Embryonic facial prominence (tissue), 1 donor: Measurements from ENCODE around the gene PDCD7.
"Not testable (repeated sequence)": the region's sequence is repeated elsewhere in the genome, so short reads cannot be mapped to it uniquely, and the experiment has no call there.

ENCODE experiments used
- DNase-seq: peaks from one replicate; pipeline ENCODE4 v3.0.0-alpha.2; 2016; ENCODE audit errors: extremely low spot score

Gene PDCD7

GRCh38 chr15:65133548-65134200 lies at the start of gene PDCD7:
TSS of gene PDCD7 (minus strand) at chr15:65133808. CDS start at chr15:65133781, 27 bp downstream.
- peak; percentile 94 for DNase-seq

GRCh38 chr15:65182538-65182937 lies 48.9 kb upstream of the PDCD7 start:
- DNase-seq: no peak

- DNase-seq: not testable (repeated sequence)
Measured at GRCh38 chr15:65181582-65182353, 48.2 kb upstream of the PDCD7 start.

GRCh38 chr15:65180167-65180566 lies 46.6 kb upstream of the PDCD7 start:
- DNase-seq: no peak

- DNase-seq: no peak
Measured at GRCh38 chr15:65177901-65178300, 44.3 kb upstream of the PDCD7 start.

- DNase-seq: peak; percentile 6
Measured at GRCh38 chr15:65176056-65176455, 42.4 kb upstream of the PDCD7 start.

- DNase-seq: no peak
Measured at GRCh38 chr15:65175511-65175910, 41.9 kb upstream of the PDCD7 start.

GRCh38 chr15:65174509-65174908 lies 40.9 kb upstream of the PDCD7 start:
- no peak for DNase-seq

- no peak for DNase-seq
Measured at GRCh38 chr15:65172531-65172930, 38.9 kb upstream of the PDCD7 start.

GRCh38 chr15:65171428-65171827 lies 37.8 kb upstream of the PDCD7 start:
- no peak for DNase-seq

GRCh38 chr15:65165875-65166274 lies 32.3 kb upstream of the PDCD7 start:
- DNase-seq: no peak

GRCh38 chr15:65164139-65164538 lies 30.5 kb upstream of the PDCD7 start:
- no peak for DNase-seq

GRCh38 chr15:65163041-65163440 lies 29.4 kb upstream of the PDCD7 start:
- DNase-seq: no peak

- no peak for DNase-seq
Measured at GRCh38 chr15:65156692-65157091, 23.1 kb upstream of the PDCD7 start.

- DNase-seq: no peak
Measured at GRCh38 chr15:65154720-65155119, 21.1 kb upstream of the PDCD7 start.

- no peak for DNase-seq
Measured at GRCh38 chr15:65147902-65148301, 14.3 kb upstream of the PDCD7 start.

GRCh38 chr15:65146438-65146837 lies 12.8 kb upstream of the PDCD7 start:
- no peak for DNase-seq

GRCh38 chr15:65138631-65139030 lies 5.0 kb upstream of the PDCD7 start:
- not testable (repeated sequence) for DNase-seq

- DNase-seq: not testable (repeated sequence)
Measured at GRCh38 chr15:65137893-65138292, 4.3 kb upstream of the PDCD7 start.

- DNase-seq: not testable (repeated sequence)
Measured at GRCh38 chr15:65137089-65137488, 3.5 kb upstream of the PDCD7 start.

GRCh38 chr15:65134538-65134937 lies 930 bp upstream of the PDCD7 start:
- DNase-seq: no peak

GRCh38 chr15:65132878-65133547 lies 595 bp downstream of the PDCD7 start:
- DNase-seq: no peak

GRCh38 chr15:65130941-65131340 lies 2.7 kb downstream of the PDCD7 start:
- no peak for DNase-seq
